ENCODE data around the gene ZNF223. TPM values are rescaled to one million over a fixed set of nuclear protein-coding genes. Genes with fewer than 3 reads are reported as not detected.
A peak's percentile ranks its signal among the peaks of the same experiment; 100 is the strongest.

The ZNF223 gene
- total and polyA plus RNA-seq, 9 of the 15 experiments (the other 6 are each of a cell fraction or from before 2014, with no cell fraction given): 0.21 to 1.8 (median 0.71) TPM

DNA sequence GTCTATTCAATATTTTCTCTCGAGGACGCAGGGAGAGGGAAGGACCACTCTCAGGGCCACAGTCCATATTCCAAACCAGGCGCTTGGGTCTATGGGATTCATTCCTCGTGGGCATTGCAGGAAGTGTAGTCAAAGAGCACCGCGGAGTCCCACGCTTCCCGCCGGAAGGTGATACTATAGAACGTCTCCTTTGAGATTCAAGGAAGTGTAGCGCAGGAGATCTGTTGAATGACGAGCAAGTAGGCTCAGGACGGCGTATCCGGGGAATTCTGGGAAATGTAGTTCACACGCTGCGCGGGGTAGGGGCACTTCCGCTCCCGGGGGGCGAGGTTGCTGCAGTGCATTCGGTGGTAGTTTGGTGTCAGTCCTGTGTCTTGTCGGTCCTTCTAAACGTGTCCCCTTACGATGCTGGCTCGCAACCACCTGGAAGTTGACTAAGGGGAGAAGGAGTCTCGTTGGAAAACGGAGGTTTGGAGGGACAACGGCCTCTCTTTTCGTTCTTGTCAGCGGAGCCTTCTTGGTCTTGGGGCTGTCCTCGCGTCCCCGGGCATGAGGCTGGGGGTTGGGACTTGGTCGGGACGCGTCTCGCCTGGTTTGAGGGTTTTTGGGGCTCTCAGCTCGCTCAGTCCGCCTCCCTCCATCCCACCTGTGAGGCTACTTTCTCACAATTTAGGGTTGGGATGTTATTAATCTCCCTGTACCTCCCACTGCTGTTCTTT lies 20.1 kb downstream of the ZNF223 start, which contains the start of gene ZNF284:
TSS of gene ZNF284 (plus strand) at position 336 of the 719 bp plus-strand sequence. CDS start 4,231 bp downstream, outside the sequence.
- H3K36me3 ChIP-seq (ENCODE audit: control insufficient read depth, insufficient read depth, low read length): no peaks in the 10 kb centered on the region
- WGBS (ENCODE audit: insufficient coverage, low coverage, missing lambda C conversion rate): 4% methylated on average over 40 of the region's 40 CpGs
- intact Hi-C loops (cut with micrococcal nuclease) (no loop called here), in situ Hi-C loops (cut with MboI) (no loop called here)
- ATAC-seq: peak; percentile 100
- CTCF ChIA-PET (ENCODE audit: low intra/inter-chr PET ratio): interaction anchor here (0.7 kb wide), 1 partner anchor 510 kb away, joined by 3 read pairs; no protein-coding TSS in a partner anchor
- H3K27me3 ChIP-seq (ENCODE audit: control insufficient read depth in 2 of 2, insufficient read depth in 2 of 2, low read length in 2 of 2): no peaks in the 10 kb centered on the region
- H3K4me2 ChIP-seq (ENCODE audit: insufficient read depth, low read length): peak within 1 kb of the TSS; percentile 85
- TSS peak; percentile 77 for BruUV-seq (replicated peaks)
- POLR2A ChIA-PET: interaction anchor here (0.6 to 1.0 kb wide), 3 partner anchors 9 to 48 kb away, joined by 3 read pairs; no protein-coding TSS in a partner anchor
- peak within 1 kb of the TSS; percentile 44 to 71; a peak in 2 of 4 replicates for H3K9ac ChIP-seq (ENCODE audit: insufficient read depth in 1 of 2, low read depth in 2 of 2, low read length in 2 of 2)
- H4K20me1 ChIP-seq (replicated peaks; ENCODE audit: control insufficient read depth, insufficient read depth, low read length): no peaks in the 10 kb centered on the region
- H3K27ac ChIP-seq (ENCODE audit: extremely low read depth, low read depth, low read length): peak within 1 kb of the TSS; percentile 31
- DNase-seq (ENCODE audit: extremely low read depth in 1 of 4, low spot score in 3 of 4): peak; percentile 67 to 86 (median 79)
- no peaks in the 10 kb centered on the region for H3K9me1 ChIP-seq (ENCODE audit: control insufficient read depth, insufficient read depth, low read length)
- peak; percentile 93 for FAIRE-seq
- H3K9me3 ChIP-seq (replicated peaks; ENCODE audit: control insufficient read depth, insufficient read depth, low read depth, low read length): 0 out of 2 replicates have a peak, but pooled peaks cover 2% of the 10 kb centered on the region
- peak within 1 kb of the TSS; percentile 35 for H3K4me3 ChIP-seq
- no peaks in the 10 kb centered on the region for H3K79me2 ChIP-seq (ENCODE audit: control insufficient read depth, insufficient read depth, low read length)
- peaks cover 0 to 4% of the 10 kb centered on the region in 2 experiments; a peak in 3 of 5 replicates for H3K4me1 ChIP-seq (replicated peaks in 1 of 2; ENCODE audit: control insufficient read depth in 2 of 2, insufficient read depth in 2 of 2, low read length in 2 of 2)
- peak within 1 kb of the TSS; percentile 97 for H2AFZ ChIP-seq (ENCODE audit: low read depth, low read length)
- TF ChIP-seq TCF3 (CRISPR knock-in tag; IDR thresholded peaks at IDR 0.05) (no peak), NCOA1 (IDR thresholded peaks at IDR 0.05; ENCODE audit: low read depth) (no peak), ZNF212 (CRISPR knock-in tag; IDR thresholded peaks at IDR 0.05) (no peak), SMAD3 (CRISPR knock-in tag; conservative IDR thresholded peaks at IDR 0.05) (no peak), PRMT5 (CRISPR knock-in tag; IDR thresholded peaks at IDR 0.05) (no peak), ZNF184 (CRISPR knock-in tag; IDR thresholded peaks at IDR 0.05) (no peak), ZNF766 (CRISPR knock-in tag; conservative IDR thresholded peaks at IDR 0.05) (peak; percentile 5; the same call in 1 of the 2 replicates), ZNF224 (CRISPR knock-in tag; IDR thresholded peaks at IDR 0.05) (no peak), WHSC1 (IDR thresholded peaks at IDR 0.05; ENCODE audit: low read length) (no peak), GABPB1 (CRISPR knock-in tag; IDR thresholded peaks at IDR 0.05) (peak; percentile 91), PTRF (tag; IDR thresholded peaks at IDR 0.05) (no peak), RBM15 (IDR thresholded peaks at IDR 0.05; ENCODE audit: insufficient read depth, low read length) (no peak), MAFG (tag; conservative IDR thresholded peaks at IDR 0.05) (no peak), ZFPM2 (CRISPR knock-in tag; IDR thresholded peaks at IDR 0.05) (no peak)
- TF ChIP-seq, protein P1, sequence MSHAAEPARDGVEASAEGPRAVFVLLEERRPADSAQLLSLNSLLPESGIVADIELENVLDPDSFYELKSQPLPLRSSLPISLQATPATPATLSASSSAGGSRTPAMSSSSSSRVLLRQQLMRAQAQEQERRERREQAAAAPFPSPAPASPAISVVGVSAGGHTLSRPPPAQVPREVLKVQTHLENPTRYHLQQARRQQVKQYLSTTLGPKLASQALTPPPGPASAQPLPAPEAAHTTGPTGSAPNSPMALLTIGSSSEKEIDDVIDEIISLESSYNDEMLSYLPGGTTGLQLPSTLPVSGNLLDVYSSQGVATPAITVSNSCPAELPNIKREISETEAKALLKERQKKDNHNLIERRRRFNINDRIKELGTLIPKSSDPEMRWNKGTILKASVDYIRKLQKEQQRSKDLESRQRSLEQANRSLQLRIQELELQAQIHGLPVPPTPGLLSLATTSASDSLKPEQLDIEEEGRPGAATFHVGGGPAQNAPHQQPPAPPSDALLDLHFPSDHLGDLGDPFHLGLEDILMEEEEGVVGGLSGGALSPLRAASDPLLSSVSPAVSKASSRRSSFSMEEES (CRISPR knock-in tag; IDR thresholded peaks at IDR 0.05): no peak
- TF ChIP-seq, protein P2, sequence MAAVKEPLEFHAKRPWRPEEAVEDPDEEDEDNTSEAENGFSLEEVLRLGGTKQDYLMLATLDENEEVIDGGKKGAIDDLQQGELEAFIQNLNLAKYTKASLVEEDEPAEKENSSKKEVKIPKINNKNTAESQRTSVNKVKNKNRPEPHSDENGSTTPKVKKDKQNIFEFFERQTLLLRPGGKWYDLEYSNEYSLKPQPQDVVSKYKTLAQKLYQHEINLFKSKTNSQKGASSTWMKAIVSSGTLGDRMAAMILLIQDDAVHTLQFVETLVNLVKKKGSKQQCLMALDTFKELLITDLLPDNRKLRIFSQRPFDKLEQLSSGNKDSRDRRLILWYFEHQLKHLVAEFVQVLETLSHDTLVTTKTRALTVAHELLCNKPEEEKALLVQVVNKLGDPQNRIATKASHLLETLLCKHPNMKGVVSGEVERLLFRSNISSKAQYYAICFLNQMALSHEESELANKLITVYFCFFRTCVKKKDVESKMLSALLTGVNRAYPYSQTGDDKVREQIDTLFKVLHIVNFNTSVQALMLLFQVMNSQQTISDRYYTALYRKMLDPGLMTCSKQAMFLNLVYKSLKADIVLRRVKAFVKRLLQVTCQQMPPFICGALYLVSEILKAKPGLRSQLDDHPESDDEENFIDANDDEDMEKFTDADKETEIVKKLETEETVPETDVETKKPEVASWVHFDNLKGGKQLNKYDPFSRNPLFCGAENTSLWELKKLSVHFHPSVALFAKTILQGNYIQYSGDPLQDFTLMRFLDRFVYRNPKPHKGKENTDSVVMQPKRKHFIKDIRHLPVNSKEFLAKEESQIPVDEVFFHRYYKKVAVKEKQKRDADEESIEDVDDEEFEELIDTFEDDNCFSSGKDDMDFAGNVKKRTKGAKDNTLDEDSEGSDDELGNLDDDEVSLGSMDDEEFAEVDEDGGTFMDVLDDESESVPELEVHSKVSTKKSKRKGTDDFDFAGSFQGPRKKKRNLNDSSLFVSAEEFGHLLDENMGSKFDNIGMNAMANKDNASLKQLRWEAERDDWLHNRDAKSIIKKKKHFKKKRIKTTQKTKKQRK (IDR thresholded peaks at IDR 0.05; ENCODE audit: borderline replicate concordance, low read depth, low read length): no peak
- TF ChIP-seq, protein P3, sequence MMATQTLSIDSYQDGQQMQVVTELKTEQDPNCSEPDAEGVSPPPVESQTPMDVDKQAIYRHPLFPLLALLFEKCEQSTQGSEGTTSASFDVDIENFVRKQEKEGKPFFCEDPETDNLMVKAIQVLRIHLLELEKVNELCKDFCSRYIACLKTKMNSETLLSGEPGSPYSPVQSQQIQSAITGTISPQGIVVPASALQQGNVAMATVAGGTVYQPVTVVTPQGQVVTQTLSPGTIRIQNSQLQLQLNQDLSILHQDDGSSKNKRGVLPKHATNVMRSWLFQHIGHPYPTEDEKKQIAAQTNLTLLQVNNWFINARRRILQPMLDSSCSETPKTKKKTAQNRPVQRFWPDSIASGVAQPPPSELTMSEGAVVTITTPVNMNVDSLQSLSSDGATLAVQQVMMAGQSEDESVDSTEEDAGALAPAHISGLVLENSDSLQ (IDR thresholded peaks at IDR 0.05): peak; percentile 46
